ENCODE results near the gene ASAH2.

Gene ASAH2

DNA sequence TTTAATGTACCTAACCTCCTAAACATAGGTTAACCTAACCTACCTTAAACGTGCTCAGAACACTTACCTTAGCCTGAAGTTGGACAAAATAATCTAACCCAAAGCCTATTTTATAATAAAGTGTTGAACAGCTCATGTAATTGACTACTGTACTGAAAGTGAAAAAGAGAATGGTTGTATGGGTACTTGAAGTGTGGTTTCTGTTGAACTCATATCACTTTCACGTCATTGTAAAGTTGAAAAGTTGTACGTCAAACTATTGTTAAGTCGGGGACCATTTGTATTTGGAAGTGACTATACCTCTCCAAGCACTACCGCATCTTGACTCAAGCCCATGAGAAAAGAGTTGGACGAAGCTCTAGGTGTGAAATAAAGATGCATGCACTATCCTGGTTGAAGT is 37.9 kb upstream of the ASAH2 start:
- ChIA-PET POLR2A (no interaction called here), CTCF (no interaction called here)
- TF ChIP-seq NFRKB (IDR thresholded peaks at IDR 0.05) (no peak), ZNF384 (IDR thresholded peaks at IDR 0.05) (no peak), TARDBP (IDR thresholded peaks at IDR 0.05) (no peak), FOXK2 (IDR thresholded peaks at IDR 0.05) (no peak), SUZ12 (IDR thresholded peaks at IDR 0.05) (no peak), FOXM1 (IDR thresholded peaks at IDR 0.05; ENCODE audit: borderline replicate concordance) (no peak), HDGF (IDR thresholded peaks at IDR 0.05; ENCODE audit: borderline replicate concordance) (no peak), SP1 (IDR thresholded peaks at IDR 0.05) (no peak)
- TF ChIP-seq, protein P1, sequence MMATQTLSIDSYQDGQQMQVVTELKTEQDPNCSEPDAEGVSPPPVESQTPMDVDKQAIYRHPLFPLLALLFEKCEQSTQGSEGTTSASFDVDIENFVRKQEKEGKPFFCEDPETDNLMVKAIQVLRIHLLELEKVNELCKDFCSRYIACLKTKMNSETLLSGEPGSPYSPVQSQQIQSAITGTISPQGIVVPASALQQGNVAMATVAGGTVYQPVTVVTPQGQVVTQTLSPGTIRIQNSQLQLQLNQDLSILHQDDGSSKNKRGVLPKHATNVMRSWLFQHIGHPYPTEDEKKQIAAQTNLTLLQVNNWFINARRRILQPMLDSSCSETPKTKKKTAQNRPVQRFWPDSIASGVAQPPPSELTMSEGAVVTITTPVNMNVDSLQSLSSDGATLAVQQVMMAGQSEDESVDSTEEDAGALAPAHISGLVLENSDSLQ (IDR thresholded peaks at IDR 0.05): no peak
- no peak for DNase-seq (ENCODE audit: extremely low spot score)

DNA sequence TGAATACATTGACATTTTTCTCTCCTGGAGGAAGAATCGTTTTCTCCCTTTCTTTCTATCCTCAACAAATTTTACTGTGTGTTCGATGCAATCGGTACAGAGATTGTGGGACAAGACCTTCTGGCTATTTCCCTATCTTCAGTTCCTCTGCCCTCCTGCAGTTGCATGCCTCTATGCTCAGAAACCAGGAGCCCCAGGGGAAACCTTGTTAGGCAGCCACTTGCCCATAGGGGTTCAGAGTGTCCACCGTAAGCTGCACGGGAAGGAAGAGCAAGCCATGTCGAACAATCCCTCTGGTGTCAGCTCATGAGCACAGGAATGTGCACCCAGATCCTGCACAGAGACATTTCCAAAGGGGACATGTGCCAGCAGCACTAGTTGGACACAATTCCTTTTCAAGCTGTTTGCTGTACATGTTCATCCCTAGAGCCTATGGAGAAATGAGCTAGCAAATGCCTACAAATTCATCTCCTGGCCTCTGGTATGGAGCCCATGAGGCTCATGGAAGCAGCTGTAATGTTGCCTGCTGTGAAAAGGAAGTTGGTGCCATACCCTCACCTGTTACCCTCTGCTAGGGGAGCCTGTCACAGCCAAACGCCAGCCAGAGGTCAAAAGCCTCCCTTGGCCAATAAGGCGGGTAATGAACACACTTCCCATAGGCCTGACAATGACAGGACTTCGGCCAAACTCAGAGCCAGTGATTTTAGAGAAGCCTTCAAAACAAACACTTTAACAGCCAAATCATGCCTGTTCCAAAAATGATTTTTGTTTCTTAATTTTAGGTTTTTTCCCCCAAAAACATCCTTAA is 35.9 kb upstream of the ASAH2 start:
- TF ChIP-seq LEF1 (IDR thresholded peaks at IDR 0.05; ENCODE audit: borderline replicate concordance) (no peak), CTBP1 (IDR thresholded peaks at IDR 0.05; ENCODE audit: borderline replicate concordance) (no peak)
- CTCF ChIA-PET: no interaction called here
- no peak for DNase-seq (ENCODE audit: extremely low spot score)
- POLR2A ChIA-PET: no interaction called here

DNA sequence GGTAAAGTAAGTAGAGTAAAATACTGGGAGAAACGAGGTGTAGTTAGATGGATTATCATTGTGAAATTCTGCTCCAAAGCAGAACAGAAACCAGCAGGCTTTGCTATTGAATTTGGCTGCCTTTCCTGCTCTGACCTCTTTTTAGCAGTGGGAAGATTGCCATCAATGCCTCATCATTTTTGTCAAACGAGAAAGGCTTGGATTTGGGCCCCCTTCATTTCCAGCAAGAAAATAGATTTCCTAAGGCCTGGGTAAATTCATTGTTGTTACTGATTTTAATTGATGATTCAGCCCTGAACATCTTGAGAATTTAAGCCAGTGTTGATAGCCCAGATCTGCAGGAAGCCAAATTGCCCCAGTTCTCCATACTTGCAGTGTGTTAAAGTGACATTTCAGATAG is 35.2 kb upstream of the ASAH2 start:
- DNase-seq (ENCODE audit: extremely low spot score): no peak
- ChIA-PET CTCF (no interaction called here), POLR2A (no interaction called here)
- TF ChIP-seq FOXK2 (IDR thresholded peaks at IDR 0.05) (no peak), ELF4 (IDR thresholded peaks at IDR 0.05) (no peak), SUZ12 (IDR thresholded peaks at IDR 0.05) (no peak), ARNT (IDR thresholded peaks at IDR 0.05) (no peak), FOXA1 (IDR thresholded peaks at IDR 0.05) (no peak), FOXM1 (IDR thresholded peaks at IDR 0.05; ENCODE audit: borderline replicate concordance) (no peak), ZNF384 (IDR thresholded peaks at IDR 0.05) (no peak), NFRKB (IDR thresholded peaks at IDR 0.05) (no peak), TARDBP (IDR thresholded peaks at IDR 0.05) (no peak), HDGF (IDR thresholded peaks at IDR 0.05; ENCODE audit: borderline replicate concordance) (no peak)
- TF ChIP-seq, protein P1 (IDR thresholded peaks at IDR 0.05): no peak

DNA sequence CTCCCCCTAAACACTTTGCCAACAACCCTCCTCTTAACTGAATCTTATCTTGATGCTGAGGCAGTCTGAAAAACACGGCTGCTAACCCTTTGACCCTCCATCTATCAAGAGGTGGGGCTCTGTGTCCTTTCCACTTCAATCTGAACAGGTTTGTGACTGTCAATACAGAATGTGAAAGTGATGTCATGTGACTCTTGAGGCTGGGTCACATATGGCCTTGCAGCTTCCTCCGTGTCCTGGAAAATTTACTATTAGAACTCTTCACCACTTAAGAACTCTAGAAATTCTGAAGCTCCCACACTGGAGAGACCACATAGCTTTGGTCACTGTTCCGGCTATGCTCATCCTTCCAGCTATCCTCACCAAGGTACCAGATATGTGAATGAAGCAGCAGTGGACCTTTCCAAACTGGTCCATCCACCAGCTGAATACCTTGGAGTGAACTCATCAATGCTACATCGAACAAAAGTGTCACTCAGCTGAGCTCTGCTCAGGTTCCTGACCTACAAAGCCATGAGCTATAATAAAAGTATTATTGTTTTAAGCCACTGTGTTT is 30.7 kb upstream of the ASAH2 start:
- TF ChIP-seq HDGF (IDR thresholded peaks at IDR 0.05; ENCODE audit: borderline replicate concordance): no peak
- TF ChIP-seq LEF1 (IDR thresholded peaks at IDR 0.05; ENCODE audit: borderline replicate concordance): no peak
- TF ChIP-seq BHLHE40 (IDR thresholded peaks at IDR 0.05; ENCODE audit: borderline replicate concordance): no peak
- no peak for TF ChIP-seq SP1 (IDR thresholded peaks at IDR 0.05)
- TF ChIP-seq SUZ12 (IDR thresholded peaks at IDR 0.05): no peak
- no peak for TF ChIP-seq CTBP1 (IDR thresholded peaks at IDR 0.05; ENCODE audit: borderline replicate concordance)
- TF ChIP-seq NFRKB (IDR thresholded peaks at IDR 0.05): no peak
- ChIA-PET POLR2A (no interaction called here), CTCF (no interaction called here)
- DNase-seq (ENCODE audit: extremely low spot score): no peak

DNA sequence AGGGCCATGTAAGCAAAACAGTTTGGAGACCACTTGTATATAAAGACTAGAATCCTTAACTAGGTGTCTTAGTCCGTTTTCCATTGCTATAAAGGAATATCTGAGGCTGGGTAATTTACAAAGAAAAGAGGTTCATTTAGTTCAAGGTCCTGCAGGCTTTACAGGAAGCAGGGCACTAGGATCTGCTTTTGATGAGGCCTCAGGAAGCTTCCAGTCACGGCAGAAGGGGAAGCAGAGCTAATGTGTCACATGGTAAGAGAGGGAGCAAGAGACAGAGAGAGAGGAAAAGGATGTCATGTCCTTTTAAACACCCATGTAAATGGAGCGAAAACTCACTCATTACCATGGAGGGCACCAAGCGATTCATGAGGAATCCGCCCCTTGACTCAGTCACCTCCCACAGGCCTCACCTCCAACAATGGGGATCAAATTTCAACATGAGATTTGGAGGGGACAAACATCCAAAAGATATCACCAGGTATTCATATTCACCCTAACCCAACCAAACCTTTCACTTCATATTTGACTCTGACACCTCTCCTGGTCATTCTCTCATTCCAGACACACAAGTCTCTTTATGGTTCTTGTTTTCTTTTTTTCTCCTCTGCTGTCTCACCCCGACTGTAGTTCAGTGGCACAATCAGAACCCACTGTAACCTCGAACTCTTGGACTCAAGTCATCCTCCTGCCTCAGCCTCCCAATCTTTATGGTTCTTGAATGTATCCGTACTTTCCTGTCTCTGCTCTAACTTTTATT is 30.1 kb upstream of the ASAH2 start:
- ChIA-PET CTCF (no interaction called here), POLR2A (no interaction called here)
- DNase-seq (ENCODE audit: extremely low spot score): no peak
- no peak for TF ChIP-seq FOXM1 (IDR thresholded peaks at IDR 0.05; ENCODE audit: borderline replicate concordance)
- no peak for TF ChIP-seq NFRKB (IDR thresholded peaks at IDR 0.05)
- TF ChIP-seq FOXA1 (IDR thresholded peaks at IDR 0.05): no peak
- TF ChIP-seq, protein P1 (IDR thresholded peaks at IDR 0.05): no peak

DNA sequence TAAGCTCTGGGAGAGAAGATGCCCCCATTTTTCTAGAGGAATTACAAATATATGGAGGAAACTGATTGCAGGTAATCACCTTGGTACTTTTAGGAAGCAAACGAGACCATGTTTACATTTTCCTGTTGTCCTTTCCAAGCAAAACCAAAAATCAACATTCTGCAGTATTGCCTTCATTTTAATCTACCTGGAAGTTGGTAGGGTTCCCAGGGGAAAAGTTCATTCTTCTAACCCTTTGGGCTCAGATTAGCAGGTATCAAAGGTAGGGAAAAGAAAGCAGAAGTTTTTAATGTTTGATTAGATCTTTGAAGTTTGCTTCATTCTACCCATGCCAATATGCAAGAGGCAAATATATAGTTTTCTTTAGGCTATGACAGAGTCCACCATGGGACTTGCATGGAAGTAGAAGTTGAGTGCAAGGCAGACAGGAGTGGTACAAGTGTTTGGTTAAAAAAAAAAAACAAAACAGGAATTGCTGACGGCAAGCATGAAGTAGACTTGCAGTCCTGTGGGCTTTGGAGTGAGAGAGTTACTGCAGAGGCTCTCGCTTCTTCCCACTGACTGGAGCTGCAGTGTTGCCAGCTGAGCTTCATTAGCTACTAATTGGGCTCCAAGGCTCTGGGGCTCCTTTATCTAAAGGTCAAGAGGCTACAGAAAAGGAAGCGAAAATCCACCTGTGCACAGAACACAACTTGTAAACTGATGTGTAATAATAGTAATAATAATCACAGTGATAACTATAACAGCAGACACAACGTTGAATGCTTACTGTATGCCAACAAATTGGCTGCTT is 28.9 kb upstream of the ASAH2 start:
- TF ChIP-seq TARDBP (IDR thresholded peaks at IDR 0.05): no peak
- TF ChIP-seq L3MBTL2 (conservative IDR thresholded peaks at IDR 0.05): no peak
- no peak for TF ChIP-seq BHLHE40 (IDR thresholded peaks at IDR 0.05; ENCODE audit: borderline replicate concordance)
- no peak for TF ChIP-seq NFRKB (IDR thresholded peaks at IDR 0.05)
- TF ChIP-seq ZNF384 (IDR thresholded peaks at IDR 0.05): no peak
- TF ChIP-seq SUZ12 (IDR thresholded peaks at IDR 0.05): no peak
- no peak for TF ChIP-seq ELF4 (IDR thresholded peaks at IDR 0.05)
- TF ChIP-seq, protein P1 (IDR thresholded peaks at IDR 0.05): no peak
- TF ChIP-seq FOXA1 (IDR thresholded peaks at IDR 0.05): no peak
- no peak for TF ChIP-seq LEF1 (IDR thresholded peaks at IDR 0.05; ENCODE audit: borderline replicate concordance)
- no peak for TF ChIP-seq CTBP1 (IDR thresholded peaks at IDR 0.05; ENCODE audit: borderline replicate concordance)
- no peak for TF ChIP-seq FOXK2 (IDR thresholded peaks at IDR 0.05)
- TF ChIP-seq HDGF (IDR thresholded peaks at IDR 0.05; ENCODE audit: borderline replicate concordance): no peak
- no peak for TF ChIP-seq FOXM1 (IDR thresholded peaks at IDR 0.05; ENCODE audit: borderline replicate concordance)
- no peak for TF ChIP-seq SP1 (IDR thresholded peaks at IDR 0.05)
- POLR2A ChIA-PET: no interaction called here
- CTCF ChIA-PET: no interaction called here
- DNase-seq (ENCODE audit: extremely low spot score): no peak
